Measurements from ENCODE around the gene GDF9.

GRCh38 chr5:132848270-132848669, 18.0 kb downstream of the GDF9 start:
- TF ChIP-seq POLR2A (IDR thresholded peaks at IDR 0.05) (no peak), CTCF (IDR thresholded peaks at IDR 0.05) (no peak)
